Keratinocyte (primary cell): ENCODE measurements around the gene AK2. TPM values are rescaled to one million over a fixed set of nuclear protein-coding genes. Genes with fewer than 3 reads are reported as not detected.

Experiments used
- DNase-seq: peaks from one replicate; pipeline ENCODE4 v3.0.0-alpha.2; 2011; ENCODE audit warnings: low read depth, missing footprints, low spot score
- FAIRE-seq: peaks from 2 replicates; lab custom pipeline; 2011; peaks lifted over from hg19 to GRCh38; lab: Jason Lieb, UNC
- H2AFZ ChIP-seq: 2 replicates; pipeline ENCODE4 v1.6.0; 2012; ENCODE audit warnings: low read length, control low read depth, inconsistent platforms; ENCODE audit not compliant: control insufficient read depth
- H3K27ac ChIP-seq: 2 replicates; pipeline ENCODE4 v1.5.1; 2011; ENCODE audit warnings: low read length; ENCODE audit not compliant: control insufficient read depth, insufficient read depth
- H3K27me3 ChIP-seq: 3 replicates; pipeline ENCODE4 v1.6.0; 2011; ENCODE audit warnings: low read length; ENCODE audit not compliant: control insufficient read depth, insufficient read depth; ENCODE audit errors: extremely low read depth
- H3K36me3 ChIP-seq, 2 experiments: 2 replicates in 1 of 2; 3 replicates in 1 of 2; pipeline ENCODE4 v1.5.1; 2011; ENCODE audit warnings: low read length in 2 of 2, mild to moderate bottlenecking in 1 of 2; ENCODE audit not compliant: control insufficient read depth in 2 of 2, insufficient read depth in 2 of 2; ENCODE audit errors: extremely low read depth in 1 of 2
- H3K4me1 ChIP-seq: 3 replicates; pipeline ENCODE4 v1.5.1; 2011; ENCODE audit warnings: low read length; ENCODE audit not compliant: control insufficient read depth, insufficient read depth; ENCODE audit errors: extremely low read depth
- H3K4me2 ChIP-seq: 3 replicates; pipeline ENCODE4 v1.6.0; 2011; ENCODE audit warnings: low read depth, low read length; ENCODE audit not compliant: control insufficient read depth, insufficient read depth; ENCODE audit errors: extremely low read depth
- H3K4me3 ChIP-seq, 3 experiments: fragments of 200-600 bp in 1 of 3; sonication (generic) in 1 of 3; 2 replicates in 2 of 3; 3 replicates in 1 of 3; pipeline ENCODE4 v1.5.1; 2011 to 2016; ENCODE audit warnings: low read length in 3 of 3, mild to moderate bottlenecking in 3 of 3, control low read depth in 2 of 3, inconsistent platforms in 1 of 3, low read depth in 1 of 3, mixed read lengths in 1 of 3, mixed run types in 1 of 3, moderate library complexity in 1 of 3; ENCODE audit not compliant: control insufficient read depth in 2 of 3, insufficient read depth in 2 of 3; ENCODE audit errors: extremely low read depth in 1 of 3
- H3K79me2 ChIP-seq: 2 replicates; pipeline ENCODE4 v1.6.0; 2012; ENCODE audit warnings: low read length; ENCODE audit not compliant: control insufficient read depth, insufficient read depth
- H3K9ac ChIP-seq: 3 replicates; pipeline ENCODE4 v1.6.0; 2011; ENCODE audit warnings: low read length; ENCODE audit not compliant: control insufficient read depth, insufficient read depth; ENCODE audit errors: extremely low read depth
- H3K9me1 ChIP-seq: 3 replicates; pipeline ENCODE4 v1.6.0; 2011; ENCODE audit warnings: low read length; ENCODE audit not compliant: control insufficient read depth, insufficient read depth; ENCODE audit errors: extremely low read depth
- H3K9me3 ChIP-seq: 2 replicates; pipeline ENCODE4 v1.5.1; 2012; ENCODE audit warnings: low read depth, low read length; ENCODE audit not compliant: control insufficient read depth
- H4K20me1 ChIP-seq: 3 replicates; pipeline ENCODE4 v1.6.0; 2011; ENCODE audit warnings: low read length; ENCODE audit not compliant: control insufficient read depth, insufficient read depth; ENCODE audit errors: extremely low read depth
- CTCF ChIP-seq, 3 experiments: IDR thresholded peaks in 1 of 3; conservative IDR thresholded peaks in 1 of 3; optimal IDR thresholded peaks in 1 of 3; 2 replicates in 2 of 3; 3 replicates in 1 of 3; pipeline versions ENCODE3 to v1.5.1; 2011; ENCODE audit warnings: low read length in 3 of 3, mild to moderate bottlenecking in 3 of 3, moderate library complexity in 2 of 3, control low read depth in 1 of 3, inconsistent platforms in 1 of 3; ENCODE audit not compliant: insufficient read depth in 2 of 3; ENCODE audit errors: extremely low read depth in 1 of 3
- EZH2 ChIP-seq: IDR thresholded peaks from one replicate; pipeline ENCODE4 v1.6.1; 2012; ENCODE audit warnings: inconsistent platforms, mild to moderate bottlenecking, low read length, moderate library complexity
- dilution Hi-C: fragments of 300-500 bp; cut with MboI; formaldehyde crosslinking; loops from one replicate; pipeline ENCODE4 v1.7.0; 2020; ENCODE audit warnings: low sequenced_read_pairs; ENCODE audit not compliant: extremely low pct_ligation_motif_present
- polyA plus RNA-seq, 5 experiments: library from polyadenylated mRNA; depleted of rRNA in 3 of 5; stranded (reverse) in 3 of 5; stranded (forward) in 1 of 5; unstranded in 1 of 5; fragments of >200 nt; gene quantifications; 1 replicate in 1 of 5; 2 replicates in 3 of 5; 3 replicates in 1 of 5; pipeline versions ENCODE4 v1.2.1 to v1.2.3, GENCODE V29; 2011 to 2012; ENCODE audit warnings: missing spikeins in 2 of 5, low read depth in 1 of 5, low replicate concordance in 1 of 5

AK2 gene
- polyA plus RNA-seq, 1 donor (not counting 4 experiments of a cell fraction or from before 2014, with no cell fraction given), result 258 TPM

- Histone ChIP-seq H3K4me2 (no peak overlapping the region), H3K9me1 (no peaks in the 10 kb centered on the region), H3K27ac (no peak overlapping the region), H3K79me2 (peaks cover 19% of the 10 kb centered on the region), H3K9me3 (no peaks in the 10 kb centered on the region), H3K9ac (no peak overlapping the region), H4K20me1 (no peaks in the 10 kb centered on the region), H3K36me3 (peaks cover 0 to 6% of the 10 kb centered on the region in 2 experiments), H3K4me3 (no peak overlapping the region), H3K27me3 (no peaks in the 10 kb centered on the region), H2AFZ (no peak overlapping the region), H3K4me1 (peaks cover 13% of the 10 kb centered on the region)
- TF ChIP-seq CTCF (optimal IDR thresholded peaks at IDR 0.05 in 1 of 3, IDR thresholded peaks at IDR 0.05 in 1 of 3, conservative IDR thresholded peaks at IDR 0.05 in 1 of 3; ENCODE audit: extremely low read depth in 1 of 3, insufficient read depth in 2 of 3, low read length in 3 of 3), result no peak
- no peak for TF ChIP-seq EZH2
- dilution Hi-C loops, result no loop called here
- no peak for DNase-seq
- FAIRE-seq, result no peak
Observed at GRCh38 chr1:33039840-33040239, 3.2 kb upstream of the AK2 start.

- Histone ChIP-seq H3K36me3 (peaks cover 4 to 14% of the 10 kb centered on the region in 2 experiments), H3K9ac (peak overlapping the region; percentile 96), H3K4me3 (peak overlapping the region; percentile 83 to 96 (median 95)), H2AFZ (peak overlapping the region; percentile 48), H3K27ac (peak overlapping the region; percentile 94), H3K9me1 (no peaks in the 10 kb centered on the region), H3K9me3 (no peaks in the 10 kb centered on the region), H3K79me2 (peaks cover 55% of the 10 kb centered on the region), H4K20me1 (peaks cover 4% of the 10 kb centered on the region), H3K4me1 (peaks cover 14% of the 10 kb centered on the region), H3K27me3 (no peaks in the 10 kb centered on the region), H3K4me2 (peak overlapping the region; percentile 73)
- FAIRE-seq, result no peak
- TF ChIP-seq CTCF (optimal IDR thresholded peaks at IDR 0.05 in 1 of 3, IDR thresholded peaks at IDR 0.05 in 1 of 3, conservative IDR thresholded peaks at IDR 0.05 in 1 of 3; ENCODE audit: extremely low read depth in 1 of 3, insufficient read depth in 2 of 3, low read length in 3 of 3) (no peak), EZH2 (no peak)
- DNase-seq, result no peak
- dilution Hi-C loops, result no loop called here
Observed at GRCh38 chr1:33036051-33036525, 595 bp downstream of the AK2 start.
